ENCODE measurements around the gene EFNA1.
"Not testable (repeated sequence)": the region's sequence is repeated elsewhere in the genome, so short reads cannot be mapped to it uniquely, and the experiment has no call there.

The EFNA1 gene

DNA sequence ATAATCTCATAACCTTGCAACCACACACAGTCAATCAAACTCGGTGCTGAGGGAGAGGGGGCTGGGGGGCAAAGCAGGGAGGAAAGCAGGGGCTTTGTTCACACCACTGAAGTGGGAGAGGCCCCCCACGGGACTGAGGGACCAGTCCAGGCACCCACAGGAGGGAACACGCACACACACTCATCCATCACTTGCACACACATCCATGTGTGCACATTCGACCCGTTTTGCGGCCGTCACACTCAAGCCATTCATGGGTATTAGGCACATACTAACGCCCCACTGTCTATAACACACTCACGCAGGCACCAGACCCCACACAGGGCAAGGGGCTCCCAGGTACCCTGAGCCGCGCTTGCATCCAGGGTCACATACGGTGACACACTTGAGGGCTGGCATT, 35.0 kb upstream of the EFNA1 start:
- FAIRE-seq = no peak

DNA sequence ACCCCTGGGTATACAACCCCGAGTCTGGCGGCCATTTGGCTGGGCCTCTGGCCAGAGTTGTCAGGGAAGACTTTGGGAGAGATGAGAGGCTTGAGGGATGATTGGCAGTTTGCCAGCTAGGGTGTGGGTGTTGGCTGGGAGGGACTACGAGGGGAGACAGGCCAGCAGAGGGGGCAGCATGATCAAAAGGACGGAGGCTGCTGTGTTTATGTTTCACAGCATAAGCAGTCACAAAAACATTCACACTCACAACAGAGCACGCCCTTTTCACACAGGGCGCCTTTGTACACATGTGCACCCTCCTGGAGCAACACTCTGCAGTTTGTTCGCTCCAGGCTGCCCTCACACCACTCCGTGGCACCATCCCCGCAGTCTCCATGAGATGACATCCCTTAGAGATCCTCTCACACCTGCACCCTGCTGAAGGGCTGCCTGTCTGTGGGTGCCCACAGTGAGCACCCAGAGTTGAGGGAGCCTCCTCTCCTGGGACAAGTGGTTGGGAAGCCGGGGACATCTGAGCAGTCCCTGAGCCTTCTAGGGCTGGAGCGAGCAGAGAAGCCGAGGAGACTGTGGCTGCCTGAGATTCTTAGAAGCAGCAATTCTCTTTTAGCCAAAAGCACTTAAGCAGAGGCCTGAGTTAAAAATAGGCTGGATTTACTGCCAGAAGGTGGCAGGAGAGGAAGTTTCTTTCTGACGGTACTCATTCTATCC, 33.6 kb upstream of the EFNA1 start:
- FAIRE-seq = no peak

DNA sequence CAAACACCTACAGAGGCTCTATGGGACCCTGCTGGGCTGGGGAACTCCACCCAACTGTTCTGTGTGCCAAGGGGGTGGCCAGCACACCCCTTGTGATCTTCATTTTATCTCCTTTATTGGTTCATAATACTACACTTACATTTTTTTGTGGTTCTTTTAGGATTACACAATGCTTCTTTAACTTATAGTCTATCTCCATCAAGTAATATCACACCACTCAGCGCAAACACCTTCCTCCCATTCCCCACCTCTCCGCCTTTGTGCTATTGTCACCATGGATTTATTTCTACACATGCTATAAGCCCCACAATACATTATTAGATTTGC, 33.1 kb upstream of the EFNA1 start:
- no peak for FAIRE-seq

DNA sequence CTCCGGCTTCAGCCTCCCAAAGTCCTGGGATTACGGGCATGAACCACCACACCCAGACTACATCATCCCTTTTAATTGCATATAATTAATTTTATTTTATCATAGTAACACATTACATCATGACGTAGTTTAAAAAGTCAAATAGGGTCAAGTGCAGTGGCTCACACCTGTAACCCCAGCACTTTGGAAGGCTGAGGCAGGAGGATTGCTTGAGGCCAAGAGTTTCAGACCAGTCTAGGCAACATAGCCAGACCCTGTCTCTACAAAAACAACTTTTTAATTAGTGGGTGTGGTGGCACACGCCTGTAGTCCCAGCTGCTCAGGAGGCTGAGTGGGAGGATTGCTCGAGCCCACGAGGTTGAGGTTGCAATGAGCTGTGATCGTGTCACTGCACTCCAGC, 28.3 kb upstream of the EFNA1 start:
- FAIRE-seq = no peak

DNA sequence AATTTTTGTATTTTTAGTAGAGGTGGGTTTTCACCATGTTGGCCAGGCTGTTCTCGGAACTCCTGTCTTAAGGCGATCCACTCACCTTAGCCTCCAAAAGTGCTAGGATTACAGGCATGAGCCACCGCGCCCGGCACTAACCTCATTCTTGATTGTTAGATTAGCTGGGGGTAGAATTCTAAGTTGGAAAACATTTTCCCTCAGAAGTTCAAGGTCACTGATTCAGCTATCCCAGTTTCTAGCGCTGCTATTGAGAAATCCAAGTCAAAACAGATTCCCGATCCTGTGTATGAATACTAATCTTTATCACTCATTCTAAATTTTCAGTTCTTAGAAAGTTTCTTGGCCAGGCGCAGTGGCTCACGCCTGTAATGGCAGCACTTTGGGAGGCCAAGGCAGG, 24.4 kb upstream of the EFNA1 start:
- FAIRE-seq = no peak

DNA sequence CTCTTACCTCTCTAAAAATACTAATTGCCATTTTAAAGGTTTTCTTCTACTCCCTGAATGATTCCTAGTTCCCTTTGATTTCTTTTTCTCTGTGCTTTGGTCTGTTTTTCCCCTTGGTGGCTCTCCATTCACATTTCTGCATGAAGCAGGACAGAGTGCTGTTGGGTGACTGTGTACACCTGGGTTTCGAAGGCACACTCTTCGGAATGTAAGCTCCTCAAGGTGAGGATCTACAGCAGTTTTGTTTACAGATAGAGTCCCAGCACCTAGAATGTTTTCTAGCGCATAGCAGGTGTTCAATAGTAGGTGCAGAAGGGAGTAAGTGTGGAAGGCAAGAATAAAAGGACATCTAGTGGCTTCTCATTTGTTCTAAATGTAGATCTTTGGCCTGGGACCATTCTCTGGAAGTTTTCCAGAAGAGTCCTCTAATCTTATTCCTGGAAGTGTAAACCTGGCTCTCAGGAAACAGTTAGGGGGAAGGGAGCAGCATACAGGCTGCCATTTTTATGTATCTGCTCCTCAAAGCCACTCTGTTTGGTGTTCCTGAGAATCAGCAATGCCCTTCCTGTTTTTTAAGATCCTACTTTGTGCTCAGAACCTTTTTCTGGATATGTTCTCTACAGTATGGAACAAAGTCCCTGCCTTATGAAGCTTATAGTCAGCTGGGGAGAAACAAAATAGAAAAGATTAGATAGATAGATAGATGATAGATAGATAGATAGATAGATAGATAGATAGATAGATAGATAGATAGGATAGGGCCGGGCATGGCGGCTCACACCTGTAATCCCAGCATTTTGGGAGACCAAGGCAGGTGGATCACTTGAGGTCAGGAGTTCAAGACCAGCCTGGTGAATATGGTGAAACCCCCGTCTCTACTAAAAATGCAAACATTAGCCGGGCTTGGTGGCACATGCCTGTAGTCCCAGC, 22.8 kb upstream of the EFNA1 start:
- no peak for FAIRE-seq

DNA sequence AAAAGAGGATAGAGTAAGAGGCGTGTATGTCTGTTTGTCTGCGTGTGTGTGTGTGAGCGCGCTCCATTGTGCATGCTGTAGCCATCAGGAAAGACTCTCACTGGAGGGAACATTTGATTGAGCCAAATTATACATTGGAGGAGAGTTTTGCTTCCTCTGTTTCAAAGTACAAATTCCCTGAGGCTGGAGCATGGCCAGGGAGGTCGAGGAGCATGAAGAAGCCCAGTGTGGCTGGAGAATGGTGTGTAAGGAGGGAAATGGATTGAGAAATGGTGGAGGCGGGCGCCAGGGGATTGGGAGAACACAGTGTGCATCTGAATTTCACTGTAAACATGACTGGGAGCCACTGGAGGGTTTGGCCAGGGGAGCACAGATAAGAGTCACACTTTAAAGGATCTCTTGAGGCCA, 22.1 kb upstream of the EFNA1 start:
- FAIRE-seq = no peak

DNA sequence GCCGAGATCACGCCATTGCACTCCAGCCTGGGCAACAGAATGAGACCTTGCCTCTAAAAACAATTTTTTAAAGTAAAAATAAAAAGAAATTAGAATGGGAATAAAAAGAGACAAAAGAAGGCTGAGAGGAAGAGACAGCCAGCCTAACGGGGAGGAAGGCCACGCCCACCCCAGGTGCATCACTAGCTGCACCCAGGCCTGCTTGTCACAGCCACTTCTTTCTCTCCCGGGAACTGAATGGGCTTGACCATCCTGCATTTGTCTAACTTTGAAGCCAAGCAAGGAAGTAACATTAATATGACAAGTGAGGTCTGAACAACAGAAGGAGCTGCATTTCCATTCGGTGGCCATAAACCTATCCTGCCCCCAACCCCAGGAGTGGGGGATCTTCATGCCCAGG, 20.8 kb upstream of the EFNA1 start:
- no peak for FAIRE-seq

DNA sequence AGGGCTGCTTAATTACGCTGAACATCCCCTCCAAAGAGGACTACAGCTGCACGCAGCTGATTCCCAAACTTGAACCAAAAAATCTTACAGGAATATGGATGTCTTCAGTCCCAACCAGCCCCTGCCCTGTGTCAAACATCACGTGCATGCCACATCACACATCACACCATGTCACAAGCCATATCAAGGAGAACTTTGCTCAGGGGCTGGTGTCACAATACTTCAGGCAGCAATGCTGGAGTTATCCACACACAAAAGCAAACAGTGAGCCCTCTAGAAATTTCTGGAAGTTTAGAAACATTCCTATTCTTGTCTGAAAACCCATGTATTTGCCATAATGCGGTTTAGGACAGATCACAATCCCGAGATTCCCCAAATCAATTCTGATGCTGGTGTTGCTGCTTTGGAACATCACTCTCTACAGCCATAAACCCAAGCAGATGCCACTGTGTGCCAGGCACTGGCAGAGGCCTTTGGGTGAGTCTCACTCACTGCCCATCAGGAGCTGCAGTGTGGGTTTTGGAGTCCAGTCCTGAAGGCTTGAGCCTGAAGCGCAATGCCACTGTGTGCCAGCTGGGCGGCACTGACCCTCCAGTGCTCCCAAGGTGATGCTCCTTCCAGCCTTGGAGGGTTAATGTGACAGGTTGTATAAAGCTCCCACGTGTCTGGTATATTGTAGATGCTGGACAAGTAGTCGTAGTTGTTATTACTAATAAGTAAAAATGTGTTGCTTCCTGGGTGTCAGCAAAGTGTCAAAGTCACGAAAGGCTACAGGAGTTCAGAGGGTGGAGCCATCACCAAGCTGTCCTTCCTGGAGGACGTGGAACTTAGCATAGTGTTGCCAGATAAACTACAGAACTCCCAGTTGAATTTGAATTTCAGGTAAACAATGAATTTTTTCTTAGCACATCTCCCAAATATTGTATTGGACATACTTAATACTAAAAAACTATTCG, 20.1 kb upstream of the EFNA1 start:
- FAIRE-seq = no peak

DNA sequence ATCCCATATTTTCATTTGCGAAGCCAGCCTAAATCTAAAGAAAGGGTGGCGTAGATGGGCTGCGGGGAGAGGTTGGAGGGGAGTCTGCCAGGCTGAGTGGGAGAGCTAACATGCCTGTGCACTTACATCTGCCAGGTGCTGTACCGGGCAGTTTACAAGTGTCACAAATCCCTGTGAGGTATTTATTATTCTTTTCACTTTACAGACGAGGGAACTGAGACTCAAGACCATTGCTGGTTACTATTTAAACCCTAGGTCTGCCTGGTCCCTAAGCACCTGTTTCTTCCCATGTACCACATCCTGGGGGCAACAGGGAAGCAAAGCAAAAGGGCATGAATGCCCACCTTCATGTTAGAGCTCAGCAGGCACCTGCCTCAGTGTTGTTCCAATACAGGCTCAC, 19.4 kb upstream of the EFNA1 start:
- no peak for FAIRE-seq

DNA sequence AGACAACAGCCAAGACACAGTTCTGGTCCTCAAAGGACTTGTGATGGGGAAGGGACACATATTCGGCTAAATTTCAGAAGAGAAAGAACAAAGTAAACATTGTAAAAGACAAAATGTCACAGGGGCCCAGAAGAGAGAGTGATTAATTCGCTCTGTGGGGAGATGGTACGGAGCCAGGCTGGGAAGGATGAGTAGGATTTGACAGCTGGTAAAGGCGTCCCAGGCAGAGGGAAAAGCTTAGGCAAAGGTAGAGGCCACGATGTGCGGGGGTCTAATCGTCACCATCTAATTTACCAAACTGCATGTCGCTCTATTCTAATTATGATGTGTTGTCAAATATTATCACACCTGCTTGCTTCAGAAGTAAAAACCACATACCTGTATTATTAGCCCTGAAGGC, 17.3 kb upstream of the EFNA1 start:
- FAIRE-seq = no peak

DNA sequence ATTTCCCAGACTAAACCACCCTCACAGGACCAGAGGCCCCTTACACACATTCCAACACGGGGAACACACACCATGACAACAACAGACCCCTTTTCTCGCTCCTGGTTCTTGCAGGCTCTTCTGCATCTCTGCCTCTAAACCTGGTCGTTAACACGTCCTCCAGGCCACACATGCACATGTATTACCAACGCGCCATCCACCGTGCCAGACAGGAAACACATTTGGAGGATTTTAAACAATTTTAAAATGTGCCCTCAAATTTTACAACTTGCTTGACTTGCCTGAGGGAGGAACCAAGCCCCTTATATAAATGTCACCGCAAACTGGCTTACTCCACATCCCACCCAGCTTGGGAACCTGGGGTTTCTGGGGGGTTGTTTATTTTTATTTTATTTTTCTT, 16.9 kb upstream of the EFNA1 start:
- FAIRE-seq = no peak

DNA sequence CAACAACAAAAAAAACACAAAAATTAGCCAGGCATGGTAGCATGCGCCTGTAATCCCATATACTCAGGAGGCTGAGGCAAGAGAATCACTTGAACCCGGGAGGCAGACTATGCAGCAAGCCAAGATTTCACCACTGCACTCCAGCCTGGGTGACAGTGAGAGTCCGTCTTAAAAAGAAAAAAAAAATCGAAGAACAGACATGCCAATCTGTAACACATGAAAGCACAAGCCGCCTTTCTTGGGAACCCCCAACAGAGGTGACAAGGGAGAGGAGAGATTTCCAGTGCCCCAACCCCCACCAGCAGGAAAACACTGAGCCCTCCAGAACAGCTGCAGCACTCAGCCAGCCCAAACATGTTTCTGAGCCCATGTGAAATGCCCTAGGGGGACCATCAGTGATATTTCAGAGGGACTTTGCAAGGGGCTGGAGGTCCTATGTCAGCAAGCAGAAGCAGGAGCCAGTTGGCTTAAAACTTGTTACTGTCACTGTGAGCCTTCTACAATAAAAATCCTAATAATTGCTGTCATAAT, 14.2 kb upstream of the EFNA1 start:
- no peak for FAIRE-seq

DNA sequence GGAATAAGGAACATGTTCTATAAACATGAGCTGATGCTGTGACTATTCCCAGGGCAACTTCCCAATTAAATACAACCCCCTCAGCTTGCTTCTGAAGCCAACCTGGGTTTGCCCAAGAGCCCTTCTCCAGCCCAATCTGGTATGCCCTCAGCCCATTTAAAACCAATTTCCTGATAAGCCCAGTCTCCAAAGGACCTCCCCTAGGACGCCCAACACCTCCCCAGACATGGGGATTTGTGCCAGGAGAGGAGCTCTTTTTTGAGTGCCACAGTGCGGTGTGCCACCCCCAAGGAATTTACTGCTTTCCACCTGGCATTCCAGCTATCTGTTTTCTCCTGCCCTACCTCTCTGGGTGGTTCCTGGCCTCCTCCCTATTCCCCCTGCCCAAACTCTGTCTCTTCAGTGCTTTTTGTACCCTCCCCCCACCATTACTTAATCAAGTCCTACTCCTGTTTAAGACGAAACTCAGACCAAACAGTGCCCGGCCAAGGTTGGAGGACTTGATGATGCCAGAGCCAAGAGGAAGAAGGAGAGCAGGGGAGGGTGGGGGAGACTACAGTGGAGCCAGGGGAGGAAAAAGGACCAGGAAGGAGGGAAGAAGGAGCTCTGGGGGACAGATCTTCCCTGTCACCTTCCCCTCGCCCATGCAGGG, 11.4 kb upstream of the EFNA1 start:
- no peak for FAIRE-seq

DNA sequence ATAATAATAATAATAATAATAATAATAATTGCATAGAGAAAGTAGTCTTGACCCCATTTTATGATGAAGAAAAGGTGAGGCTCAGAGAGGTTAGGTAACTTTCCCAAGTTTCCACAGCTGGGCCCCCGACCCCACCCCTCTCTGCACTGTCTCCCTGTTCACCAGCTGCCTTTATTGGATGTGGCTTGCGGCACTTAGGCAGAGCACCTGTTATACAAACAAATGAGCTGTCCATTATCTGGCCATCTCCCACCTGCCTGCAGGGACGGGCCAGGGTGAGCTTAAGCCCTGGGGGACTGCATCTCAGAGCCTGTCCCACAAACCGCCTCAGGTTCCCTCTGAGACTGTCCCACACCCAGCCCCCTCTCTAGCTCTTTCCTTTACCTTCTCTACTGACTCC, 10.1 kb upstream of the EFNA1 start:
- FAIRE-seq = no peak

DNA sequence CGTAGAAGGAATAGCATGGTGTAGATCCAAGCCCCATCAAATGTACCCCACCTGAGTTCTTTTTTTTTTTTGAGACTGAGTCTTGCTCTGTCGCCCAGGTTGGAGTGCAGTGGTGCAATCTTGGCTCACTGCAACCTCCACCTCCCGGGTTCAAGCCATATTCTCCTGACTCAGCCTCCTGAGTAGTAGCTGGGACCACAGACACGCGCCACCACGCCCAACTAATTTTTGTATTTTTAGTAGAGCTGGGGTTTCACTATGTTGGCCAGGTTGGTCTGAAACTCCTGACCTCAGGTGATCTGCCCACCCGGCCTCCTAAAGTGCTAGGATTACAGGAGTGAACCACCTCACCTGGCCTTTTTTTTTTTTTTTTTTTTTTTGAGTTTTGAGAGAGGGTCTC, 9.6 kb upstream of the EFNA1 start:
- FAIRE-seq = not testable (repeated sequence)

DNA sequence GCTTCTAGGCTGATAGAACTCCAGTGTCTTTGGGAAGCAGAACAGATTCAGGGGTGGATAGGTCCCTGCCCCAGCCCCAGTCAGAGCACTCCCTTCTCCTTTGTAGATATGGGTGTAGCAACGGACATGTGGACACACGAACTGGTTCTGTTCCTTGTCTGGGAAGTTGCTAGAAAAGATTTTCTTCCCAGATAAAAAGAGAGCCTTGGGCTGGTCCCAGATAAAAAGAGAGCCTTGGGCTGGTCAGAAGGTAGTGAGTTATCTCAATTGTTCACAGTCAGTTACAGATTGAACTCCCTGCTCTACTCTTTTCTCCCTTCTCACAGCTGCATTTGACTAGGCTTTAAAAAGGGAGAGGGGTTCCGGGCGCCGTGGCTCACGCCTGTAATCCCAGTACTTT, 7.4 kb upstream of the EFNA1 start:
- no peak for FAIRE-seq

DNA sequence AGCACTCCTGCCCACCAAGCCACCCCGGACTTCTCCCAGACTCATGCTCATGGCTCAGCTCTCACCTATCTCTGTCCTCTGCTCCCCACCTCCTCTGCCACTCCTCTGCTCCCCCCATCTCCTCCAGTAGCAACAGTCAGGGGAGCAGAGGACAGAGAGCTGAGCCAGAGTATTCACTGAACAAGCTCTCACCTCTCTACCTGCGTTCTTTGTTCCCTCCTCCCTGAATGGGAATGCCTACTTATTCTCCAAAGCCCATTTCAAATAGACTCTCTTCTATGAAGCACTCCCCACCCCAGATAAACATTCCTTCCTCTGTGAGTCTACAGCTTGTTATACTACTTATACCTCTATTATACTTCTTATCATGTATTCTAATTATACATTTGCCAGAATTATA, 6.4 kb upstream of the EFNA1 start:
- FAIRE-seq = no peak

DNA sequence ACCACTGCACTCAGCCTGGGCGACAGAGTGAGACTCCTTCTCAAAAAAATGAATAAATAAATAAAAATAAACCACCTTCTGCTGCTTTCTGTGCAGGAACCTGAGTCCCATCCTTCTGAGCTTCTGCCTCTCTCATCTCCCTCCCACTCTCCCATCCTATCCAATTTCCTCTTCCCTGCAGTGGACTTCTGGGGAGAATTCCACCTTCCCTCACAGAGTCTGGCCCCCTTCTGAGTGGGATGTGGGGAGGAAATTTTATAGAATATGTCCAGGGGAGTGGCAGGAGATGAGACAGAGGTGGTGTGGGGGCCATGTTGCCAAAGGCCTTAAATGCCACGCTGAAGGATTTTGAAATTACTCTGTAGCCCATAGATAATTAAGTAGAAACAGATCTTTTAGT, 5.4 kb upstream of the EFNA1 start:
- no peak for FAIRE-seq

DNA sequence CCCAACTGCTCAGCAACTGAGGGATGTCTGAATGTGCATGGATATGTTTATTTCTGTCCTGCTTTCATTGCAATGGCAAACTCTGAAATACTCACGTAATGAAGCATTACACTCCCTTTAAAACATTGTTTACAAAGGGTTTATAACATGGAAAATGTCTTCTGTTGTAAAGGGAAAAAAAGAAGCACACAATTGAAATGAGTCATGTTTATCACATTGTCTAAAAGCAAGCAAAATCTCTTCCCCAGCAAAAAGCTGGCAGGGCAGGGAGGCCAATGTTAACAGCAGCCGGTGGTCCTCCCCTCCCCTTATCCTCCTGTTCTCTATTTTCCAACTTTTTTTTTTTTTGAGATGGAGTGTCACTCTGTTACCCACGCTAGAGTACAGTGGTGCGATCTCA, 3.9 kb upstream of the EFNA1 start:
- no peak for FAIRE-seq

DNA sequence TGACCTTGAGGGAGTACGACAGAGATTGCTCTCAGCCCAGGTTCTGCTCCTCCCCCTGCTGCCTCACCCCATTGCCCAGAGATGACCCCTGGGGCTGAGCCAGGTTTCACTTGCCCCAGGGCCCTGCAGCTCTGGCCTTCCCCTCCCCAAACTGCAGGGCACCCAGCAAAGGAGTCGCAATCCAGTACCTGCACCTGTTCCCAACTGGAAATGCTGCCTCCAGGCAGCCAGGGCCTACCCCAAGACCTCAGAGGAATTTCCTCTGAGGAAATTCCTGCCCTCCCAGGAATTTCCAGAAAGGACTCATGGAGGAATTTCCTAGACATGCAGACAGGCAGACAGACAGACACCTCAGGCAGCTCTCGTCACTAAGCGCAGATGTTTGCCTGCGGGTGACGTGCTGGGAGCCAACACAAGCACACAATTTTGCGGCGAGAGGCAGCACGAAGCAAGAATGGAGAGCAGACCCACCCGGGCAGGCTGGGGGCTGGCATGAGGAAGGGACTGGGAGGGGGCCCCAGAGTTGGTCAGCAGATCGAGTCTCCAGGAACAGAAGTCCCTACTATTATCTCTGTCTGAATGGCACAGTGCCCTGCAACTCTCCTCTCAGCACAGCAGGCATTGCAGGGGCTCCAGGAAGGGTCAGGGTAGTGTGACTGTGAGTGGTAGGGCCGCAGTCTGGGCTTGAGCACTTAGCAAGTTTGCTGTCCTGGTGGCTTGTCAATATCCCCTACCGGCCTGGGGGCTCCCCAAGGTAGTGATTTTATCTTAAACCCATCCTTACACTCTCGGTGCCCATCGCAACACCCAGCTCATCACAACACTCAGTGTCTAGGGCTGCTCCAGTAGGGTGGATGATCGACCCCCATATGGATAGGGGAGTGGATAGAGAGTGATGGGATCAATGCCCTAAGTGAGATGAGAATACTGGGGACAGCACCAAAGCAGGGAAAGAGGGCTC, 2.9 kb upstream of the EFNA1 start:
- no peak for FAIRE-seq
